Mesodermal cell (in vitro differentiated cells): ENCODE measurements around the gene OPALIN.

Experiments used
- H3K27ac ChIP-seq: 2 replicates; pipeline ENCODE4 v1.7.0; 2013; ENCODE audit warnings: mild to moderate bottlenecking, low read depth, low read length, moderate library complexity; ENCODE audit not compliant: severe bottlenecking
- H3K36me3 ChIP-seq: 2 replicates; pipeline ENCODE4 v1.7.1; 2013; ENCODE audit warnings: mild to moderate bottlenecking, low read length, moderate library complexity; ENCODE audit not compliant: control insufficient read depth, insufficient read depth
- H3K4me1 ChIP-seq: one replicate; pipeline ENCODE4 v1.7.1; 2013; ENCODE audit warnings: mild to moderate bottlenecking, low read length; ENCODE audit not compliant: insufficient read depth, control insufficient read depth, poor library complexity, severe bottlenecking
- H3K4me3 ChIP-seq: 2 replicates; pipeline ENCODE4 v1.7.0; 2013; ENCODE audit warnings: low read length, control low read depth, mild to moderate bottlenecking; ENCODE audit not compliant: insufficient read depth, poor library complexity, severe bottlenecking; ENCODE audit errors: extremely low read depth
- H3K9me3 ChIP-seq: 2 replicates; pipeline ENCODE4 v1.7.1; 2013; ENCODE audit warnings: mild to moderate bottlenecking, low read length, moderate library complexity; ENCODE audit not compliant: control insufficient read depth
- WGBS, 2 experiments: methylation state at CpG; one replicate each; pipeline ENCODE4 v1.1.5; 2013; ENCODE audit warnings: missing lambda C conversion rate in 2 of 2; ENCODE audit not compliant: insufficient coverage in 2 of 2; 5-methylcytosine and 5-hydroxymethylcytosine counted together

OPALIN gene

GRCh38 chr10:96298362-96298761, 60.4 kb downstream of the OPALIN start:
- Histone ChIP-seq H3K4me1 (no peaks in the 10 kb centered on the region), H3K9me3 (no peaks in the 10 kb centered on the region), H3K36me3 (no peaks in the 10 kb centered on the region), H3K27ac (no peak overlapping the region), H3K4me3 (no peak overlapping the region)
- 85 to 94% methylated on average over 3 of the region's 3 CpGs for WGBS, 2 experiments

GRCh38 chr10:96297486-96297885, 61.3 kb downstream of the OPALIN start:
- H3K36me3 ChIP-seq, result no peaks in the 10 kb centered on the region
- no peak overlapping the region for H3K4me3 ChIP-seq
- WGBS, 2 experiments, result 92% methylated on average over 1 of the region's 2 CpGs
- no peak overlapping the region for H3K27ac ChIP-seq
- no peaks in the 10 kb centered on the region for H3K9me3 ChIP-seq
- H3K4me1 ChIP-seq, result no peaks in the 10 kb centered on the region

GRCh38 chr10:96295475-96295874, 63.3 kb downstream of the OPALIN start:
- Histone ChIP-seq H3K36me3 (no peaks in the 10 kb centered on the region), H3K4me3 (no peak overlapping the region), H3K4me1 (no peaks in the 10 kb centered on the region), H3K27ac (no peak overlapping the region), H3K9me3 (no peaks in the 10 kb centered on the region)
- 89% methylated on average over 3 to 4 of the region's 4 CpGs for WGBS, 2 experiments
